H1 (cell line): Measurements from ENCODE around the gene FKBP2. TPM values are rescaled to one million over a fixed set of nuclear protein-coding genes. Genes with fewer than 3 reads are reported as not detected.

Experiments used
- polyA plus RNA-seq, 7 experiments: library from polyadenylated mRNA; depleted of rRNA in 3 of 7; stranded (reverse) in 5 of 7; unstranded in 2 of 7; fragments of >200 nt in 5 of 7; fragments of 200-250 nt in 2 of 7; gene quantifications; 1 replicate in 5 of 7; 2 replicates in 1 of 7; 4 replicates in 1 of 7; pipeline versions ENCODE4 v1.2.1 to v1.2.3, GENCODE V29; 2011 to 2013; ENCODE audit warnings: missing spikeins in 2 of 7, mixed read lengths in 2 of 7
- total RNA-seq: library from RNA; stranded (reverse); fragmentation: NEBNext Ultra II Directional; extraction: Animal tissue kit (Norgen Biotek cat#: 25700); gene quantifications from 2 replicates; pipeline ENCODE4 v1.2.1, GENCODE V29; 2021
- TF ChIP-seq, protein P1 (sequence below), 3 experiments: IDR thresholded peaks; 1 replicate in 2 of 3; 2 replicates in 1 of 3; pipeline versions ENCODE4 v1.5.1 to v1.6.1; 2011; ENCODE audit warnings: low read length in 3 of 3, mild to moderate bottlenecking in 3 of 3, inconsistent platforms in 2 of 3, low read depth in 1 of 3, moderate library complexity in 1 of 3; ENCODE audit not compliant: insufficient read depth in 1 of 3; ENCODE audit errors: control extremely low read depth in 1 of 3

FKBP2 gene
- total and polyA plus RNA-seq, 2 of the 8 experiments (the other 6 are each of a cell fraction or from before 2014, with no cell fraction given), result 41.7 to 52.5 TPM

GRCh38 chr11:64232182-64232966, 8.5 kb upstream of the FKBP2 start (continued):
- TF ChIP-seq, protein P1, sequence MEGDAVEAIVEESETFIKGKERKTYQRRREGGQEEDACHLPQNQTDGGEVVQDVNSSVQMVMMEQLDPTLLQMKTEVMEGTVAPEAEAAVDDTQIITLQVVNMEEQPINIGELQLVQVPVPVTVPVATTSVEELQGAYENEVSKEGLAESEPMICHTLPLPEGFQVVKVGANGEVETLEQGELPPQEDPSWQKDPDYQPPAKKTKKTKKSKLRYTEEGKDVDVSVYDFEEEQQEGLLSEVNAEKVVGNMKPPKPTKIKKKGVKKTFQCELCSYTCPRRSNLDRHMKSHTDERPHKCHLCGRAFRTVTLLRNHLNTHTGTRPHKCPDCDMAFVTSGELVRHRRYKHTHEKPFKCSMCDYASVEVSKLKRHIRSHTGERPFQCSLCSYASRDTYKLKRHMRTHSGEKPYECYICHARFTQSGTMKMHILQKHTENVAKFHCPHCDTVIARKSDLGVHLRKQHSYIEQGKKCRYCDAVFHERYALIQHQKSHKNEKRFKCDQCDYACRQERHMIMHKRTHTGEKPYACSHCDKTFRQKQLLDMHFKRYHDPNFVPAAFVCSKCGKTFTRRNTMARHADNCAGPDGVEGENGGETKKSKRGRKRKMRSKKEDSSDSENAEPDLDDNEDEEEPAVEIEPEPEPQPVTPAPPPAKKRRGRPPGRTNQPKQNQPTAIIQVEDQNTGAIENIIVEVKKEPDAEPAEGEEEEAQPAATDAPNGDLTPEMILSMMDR (IDR thresholded peaks at IDR 0.05; ENCODE audit: control extremely low read depth in 1 of 3, insufficient read depth in 1 of 3, low read depth in 1 of 3, low read length in 3 of 3), result no peak
